HG02973 (cell line): ENCODE results near the gene ZNFX1.
A peak's percentile ranks its signal among the peaks of the same experiment; 100 is the strongest.
"Not testable (repeated sequence)": the region's sequence is repeated elsewhere in the genome, so short reads cannot be mapped to it uniquely, and the experiment has no call there.

Experiments used
- ATAC-seq: cut with Tn5 transposase; IDR thresholded peaks from one replicate; pipeline ENCODE4 v1.9.1; 2021; ENCODE audit warnings: moderate library complexity; ENCODE audit not compliant: unreplicated experiment

ZNFX1 gene

DNA sequence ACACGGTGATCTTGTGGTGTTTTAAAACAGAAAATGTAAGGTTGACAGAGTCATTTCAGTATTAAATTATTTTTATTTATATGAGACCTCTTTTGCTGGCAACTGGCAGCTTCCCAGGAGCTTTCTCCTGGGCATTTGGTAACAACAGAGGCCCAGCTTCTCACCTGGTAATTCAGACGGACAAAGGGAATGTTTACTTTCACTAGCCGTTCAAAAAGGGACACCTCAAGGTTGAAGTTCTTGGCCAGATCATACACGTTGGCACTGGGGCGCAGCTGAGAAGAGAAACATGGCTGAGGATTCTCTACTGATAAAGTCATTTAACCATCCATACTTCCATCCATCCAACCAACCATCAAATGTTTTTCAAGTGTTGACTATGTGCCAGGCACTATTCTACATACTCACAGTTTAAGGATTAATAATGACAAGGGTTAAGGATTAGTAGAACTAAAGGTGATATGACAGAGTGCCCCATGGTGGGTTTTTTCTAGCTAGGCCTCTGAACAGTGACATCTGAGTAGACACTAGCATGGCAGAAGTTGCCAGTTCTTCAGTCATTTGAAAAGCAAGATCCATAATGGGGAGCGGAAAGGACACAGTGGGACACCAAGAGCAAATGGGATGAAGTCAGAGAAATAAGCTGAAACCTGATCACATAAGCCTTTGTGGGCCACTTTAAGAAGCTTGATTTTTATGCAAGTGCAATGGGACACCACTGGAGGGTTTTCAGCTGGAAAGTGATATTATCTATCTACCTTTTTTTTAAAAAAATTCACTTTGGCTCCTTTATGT is 25.1 kb downstream of the ZNFX1 start:
- ATAC-seq: no peak

DNA sequence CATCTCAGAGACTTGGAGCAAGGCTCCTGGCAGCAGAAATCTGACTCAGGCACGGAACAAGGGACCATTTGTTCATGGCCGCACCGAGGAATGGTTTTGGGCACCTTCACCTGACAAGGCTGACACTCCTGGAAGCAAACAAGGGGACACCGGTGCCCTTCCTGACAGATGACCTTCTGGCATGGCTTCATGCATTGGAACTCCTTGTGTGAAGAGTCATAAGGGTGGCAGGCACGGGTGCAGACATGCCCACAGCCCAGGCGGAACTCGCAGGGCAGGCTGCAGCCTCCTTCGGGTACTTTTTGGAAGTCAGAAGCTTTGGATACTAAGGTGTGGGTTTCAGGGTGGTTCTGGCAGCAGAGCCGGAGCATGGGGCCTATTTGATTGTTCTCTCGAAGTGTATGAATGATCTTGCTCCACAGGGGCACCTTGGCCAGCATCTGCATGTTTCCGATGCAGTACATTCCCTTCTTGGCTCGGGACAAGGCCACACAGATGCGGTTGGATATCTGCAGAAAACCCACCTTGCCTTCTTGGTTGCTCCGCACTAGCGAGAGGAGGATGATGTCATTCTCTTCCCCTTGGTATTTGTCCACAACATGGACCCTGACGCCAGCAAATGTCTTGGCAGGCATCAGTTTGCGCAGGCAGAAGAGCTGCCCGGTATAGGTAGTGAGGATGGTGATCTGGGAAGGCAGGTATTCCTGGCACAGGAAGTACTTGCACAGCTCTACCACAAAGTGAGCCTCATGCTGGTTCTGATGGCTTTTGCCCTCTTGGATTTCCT is 28.8 kb downstream of the ZNFX1 start:
- no peak for ATAC-seq

DNA sequence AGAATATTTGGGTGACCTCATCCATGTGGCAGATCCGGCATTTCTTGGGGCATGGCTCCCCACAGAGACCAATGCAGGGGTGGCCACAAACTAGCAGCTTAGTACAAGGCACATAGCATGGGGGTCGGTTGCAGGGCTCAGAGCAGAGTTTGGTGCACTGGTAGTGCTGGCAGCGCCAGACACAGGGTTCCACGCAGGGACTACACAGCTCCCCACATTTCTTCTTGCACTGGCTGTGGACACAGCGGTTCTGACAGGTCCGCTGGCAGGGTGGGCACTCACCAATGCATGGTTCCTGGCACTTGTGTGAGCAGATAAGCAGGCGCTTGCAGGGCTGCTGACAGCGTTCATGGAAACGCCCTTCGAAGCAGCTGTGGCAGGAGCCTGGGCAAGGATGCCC is 29.6 kb downstream of the ZNFX1 start:
- no peak for ATAC-seq

DNA sequence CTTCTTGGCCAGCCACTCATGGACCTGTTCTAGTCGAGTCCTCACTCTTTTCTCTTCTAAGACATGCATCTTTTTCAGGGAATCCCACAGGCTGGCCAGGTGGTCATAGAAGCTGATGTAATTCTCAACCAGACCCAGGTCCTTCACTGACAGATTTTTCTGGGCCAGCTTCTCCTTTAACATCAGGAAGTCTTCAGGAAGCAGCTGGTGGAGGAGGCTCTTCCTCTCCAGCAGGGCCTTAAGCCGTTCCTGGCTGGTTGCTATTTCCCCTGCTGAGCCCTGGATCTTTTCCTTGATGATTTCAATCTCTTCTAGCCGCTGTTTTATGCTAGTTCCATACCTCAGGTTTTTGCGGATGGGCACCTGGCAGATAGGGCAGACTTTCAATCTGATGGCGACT is 30.1 kb downstream of the ZNFX1 start:
- no peak for ATAC-seq

DNA sequence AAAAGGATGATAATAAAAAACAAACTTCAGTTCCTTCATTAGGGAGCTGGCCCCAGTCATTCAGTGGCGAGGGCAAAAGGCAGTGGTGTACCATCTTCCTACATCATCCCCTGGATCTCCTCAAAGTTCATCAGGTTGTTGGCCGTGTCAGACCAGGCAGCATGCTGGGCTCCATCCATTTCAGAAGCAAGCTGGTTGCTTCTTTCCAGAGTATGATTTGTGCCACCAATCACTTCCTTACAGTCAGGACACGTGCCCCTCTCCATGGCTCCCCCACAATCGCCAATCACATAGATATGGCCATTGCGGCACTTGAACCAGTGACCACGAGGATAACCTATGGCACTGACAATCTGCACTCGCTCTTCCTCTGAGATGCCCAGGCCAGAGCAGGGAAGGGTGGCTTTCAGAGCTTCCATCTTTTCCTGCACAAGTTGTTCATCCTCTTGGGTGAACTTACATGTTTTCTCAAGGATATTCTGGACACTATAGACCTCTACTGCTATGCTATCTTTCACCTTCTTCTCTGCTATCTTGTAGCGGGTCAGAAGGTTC is 30.6 kb downstream of the ZNFX1 start:
- ATAC-seq: no peak

DNA sequence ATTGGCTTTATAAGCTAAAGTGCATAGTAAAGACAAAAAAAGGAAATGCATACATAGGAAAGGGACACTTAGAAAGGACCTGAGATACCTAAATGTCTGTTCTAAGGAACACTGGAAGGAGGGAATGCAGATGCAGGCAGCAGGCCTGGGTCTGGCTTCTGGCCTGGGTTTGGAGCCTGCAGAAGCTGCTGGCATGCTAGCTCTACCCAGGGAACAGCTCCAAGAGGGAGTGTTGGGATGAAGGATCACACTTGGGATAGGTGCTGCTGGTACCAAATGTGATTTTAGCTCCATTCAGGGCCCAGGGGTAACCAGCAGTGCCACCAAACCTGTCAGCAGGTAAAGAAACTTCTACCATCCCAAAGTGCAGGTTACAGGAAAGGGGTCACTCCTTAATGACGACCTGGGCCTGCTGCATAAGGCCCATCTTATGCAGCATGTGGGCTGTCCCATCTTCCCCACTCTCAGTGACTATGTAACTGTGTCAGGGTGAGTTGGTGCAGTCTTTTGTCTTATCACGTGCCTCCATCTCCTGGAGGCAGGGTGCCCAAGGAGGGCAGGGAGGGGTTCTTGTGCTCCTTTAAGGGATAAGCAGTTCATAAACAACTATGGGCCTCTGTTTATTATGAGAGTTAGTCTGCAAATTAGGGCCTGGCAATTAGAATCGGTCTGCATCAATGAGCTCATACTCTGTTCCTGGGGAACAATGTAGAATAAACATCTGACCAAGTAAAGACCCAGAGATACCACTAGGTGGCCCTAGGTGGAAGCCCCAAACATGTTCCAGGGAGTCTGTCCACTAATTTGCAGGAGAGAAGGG is 31.7 kb downstream of the ZNFX1 start:
- no peak for ATAC-seq

DNA sequence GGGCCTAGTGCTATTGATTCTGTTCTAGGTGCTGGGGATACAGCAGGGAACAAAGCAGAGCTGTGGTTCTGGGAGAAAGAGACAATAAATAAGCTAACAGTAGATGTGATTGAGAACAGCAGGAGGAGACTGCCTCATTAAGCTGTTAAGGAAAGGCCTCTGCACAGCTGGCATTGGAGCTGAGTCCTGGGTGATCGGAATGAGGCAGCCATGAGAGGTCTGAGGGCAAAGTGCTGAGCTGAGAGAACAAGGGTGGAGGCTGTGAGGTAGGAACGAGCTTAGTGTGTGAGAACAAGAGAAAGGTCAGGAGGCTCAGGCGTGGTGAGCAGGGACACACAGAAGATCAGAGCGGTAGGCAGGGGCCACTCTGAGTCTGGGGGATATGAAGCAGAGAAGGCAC is 40.3 kb downstream of the ZNFX1 start:
- ATAC-seq: no peak

DNA sequence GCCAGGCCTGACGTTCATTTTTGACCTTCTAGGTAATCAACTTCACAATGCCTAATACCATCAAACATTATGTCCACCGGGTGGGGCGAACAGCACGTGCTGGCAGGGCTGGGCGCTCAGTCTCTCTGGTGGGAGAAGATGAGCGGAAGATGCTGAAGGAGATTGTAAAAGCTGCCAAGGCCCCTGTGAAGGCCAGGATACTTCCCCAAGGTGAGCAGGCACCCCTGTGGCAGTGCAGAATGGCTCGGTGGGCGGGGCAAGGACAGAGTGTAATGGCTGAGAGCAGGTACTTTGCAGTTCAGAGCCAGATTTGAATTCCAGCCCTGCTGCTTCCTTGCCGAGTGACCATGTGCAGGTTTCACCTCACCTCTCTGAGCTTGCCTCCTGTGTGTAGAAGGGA is 41.6 kb downstream of the ZNFX1 start:
- ATAC-seq: no peak

DNA sequence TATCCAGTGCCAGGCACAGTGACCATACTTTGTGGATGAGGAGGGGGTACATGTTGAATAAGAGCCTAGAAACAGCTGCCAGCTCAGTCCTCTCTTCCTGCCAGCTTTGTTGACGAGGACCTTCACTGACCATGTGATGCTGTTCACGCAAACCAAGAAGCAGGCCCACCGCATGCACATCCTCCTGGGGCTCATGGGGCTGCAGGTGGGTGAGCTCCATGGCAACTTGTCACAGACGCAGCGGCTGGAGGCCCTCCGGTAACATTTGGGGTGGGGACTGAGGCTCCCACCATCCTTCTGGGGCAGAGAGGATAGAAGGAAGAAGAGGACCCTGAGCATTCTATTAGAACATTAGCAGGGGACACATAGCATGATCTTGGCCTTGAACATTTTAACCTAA is 43.0 kb downstream of the ZNFX1 start:
- no peak for ATAC-seq

DNA sequence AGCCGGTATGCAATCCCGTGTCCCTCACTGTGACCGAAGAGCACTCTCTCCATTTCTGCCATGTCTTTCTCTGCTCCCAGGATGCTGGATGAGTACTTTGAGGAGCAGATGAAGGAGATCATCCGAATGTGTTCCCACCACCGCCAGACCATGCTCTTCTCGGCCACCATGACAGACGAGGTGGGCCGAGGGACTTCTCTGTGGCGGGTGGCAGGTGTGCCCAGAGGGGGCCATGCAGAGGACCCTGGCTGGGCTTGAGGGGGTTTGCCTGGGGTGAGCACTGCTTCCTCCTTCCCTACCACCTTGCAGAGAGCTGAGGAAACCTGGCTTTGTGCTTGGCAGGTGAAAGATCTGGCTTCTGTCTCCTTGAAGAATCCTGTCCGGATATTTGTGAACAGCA is 44.6 kb downstream of the ZNFX1 start:
- no peak for ATAC-seq

DNA sequence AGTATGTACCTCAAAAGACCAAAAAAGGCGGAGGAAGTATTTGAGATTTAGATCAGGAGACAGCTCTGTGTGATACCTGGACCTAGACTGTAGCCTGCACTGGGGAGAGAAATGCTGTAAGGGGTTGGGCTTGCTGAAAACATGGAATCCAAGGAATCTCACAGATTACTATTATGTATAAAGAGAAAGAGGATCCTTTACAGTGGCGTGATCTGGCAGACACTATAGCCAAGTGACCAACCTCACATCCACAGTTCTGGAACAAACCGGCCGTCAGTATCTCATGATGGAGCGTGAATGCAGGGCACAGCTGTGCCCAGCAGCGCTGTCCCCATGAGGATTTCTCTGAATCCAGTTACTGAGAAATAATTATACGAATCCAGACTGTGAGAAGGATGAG is 46.4 kb downstream of the ZNFX1 start:
- ATAC-seq: no peak

DNA sequence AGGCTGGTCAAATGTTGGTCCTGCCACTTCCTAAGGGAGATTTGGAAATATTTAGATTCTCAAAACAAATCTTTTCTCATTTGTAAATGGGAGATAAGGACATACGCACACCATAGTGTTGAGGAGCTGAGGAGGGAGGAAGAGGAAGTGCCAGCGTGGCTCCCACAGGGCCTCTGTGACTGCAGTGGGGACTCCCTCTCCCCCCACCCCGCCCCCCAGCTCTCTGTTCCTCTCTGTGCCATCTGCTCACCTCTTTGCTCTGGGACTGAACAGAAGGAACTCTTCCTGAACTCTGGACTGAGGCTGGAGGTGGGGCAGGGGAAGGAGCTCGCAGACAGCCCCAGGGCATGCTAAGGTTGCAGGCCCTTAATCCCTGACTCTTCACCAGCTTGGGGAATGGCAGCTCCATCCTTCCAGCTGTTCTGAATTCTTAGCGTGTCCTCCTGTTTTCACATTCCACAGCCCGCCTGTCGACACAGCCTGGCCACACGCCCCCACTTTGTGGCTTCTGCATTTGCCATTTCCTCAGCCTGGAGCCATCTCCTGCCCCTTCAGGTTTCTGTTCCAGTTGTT is 47.2 kb downstream of the ZNFX1 start:
- no peak for ATAC-seq

DNA sequence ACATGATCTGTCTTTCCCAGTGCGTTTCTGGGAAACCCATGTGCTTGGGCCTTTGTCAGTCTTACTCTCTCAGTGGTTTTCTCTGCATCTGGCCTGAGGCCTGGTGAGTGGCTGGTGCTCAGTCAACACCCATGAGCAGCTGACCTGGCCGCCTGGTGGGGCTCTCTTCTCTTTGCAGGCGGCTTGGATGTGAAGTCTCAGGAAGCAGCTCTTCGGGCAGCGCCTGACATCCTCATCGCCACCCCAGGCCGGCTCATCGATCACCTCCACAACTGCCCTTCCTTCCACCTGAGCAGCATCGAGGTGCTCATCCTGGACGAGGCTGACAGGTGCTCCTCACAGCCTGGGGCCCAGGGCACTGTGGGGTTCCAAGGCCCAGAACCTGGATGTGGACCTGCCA is 47.8 kb downstream of the ZNFX1 start:
- ATAC-seq: no peak

DNA sequence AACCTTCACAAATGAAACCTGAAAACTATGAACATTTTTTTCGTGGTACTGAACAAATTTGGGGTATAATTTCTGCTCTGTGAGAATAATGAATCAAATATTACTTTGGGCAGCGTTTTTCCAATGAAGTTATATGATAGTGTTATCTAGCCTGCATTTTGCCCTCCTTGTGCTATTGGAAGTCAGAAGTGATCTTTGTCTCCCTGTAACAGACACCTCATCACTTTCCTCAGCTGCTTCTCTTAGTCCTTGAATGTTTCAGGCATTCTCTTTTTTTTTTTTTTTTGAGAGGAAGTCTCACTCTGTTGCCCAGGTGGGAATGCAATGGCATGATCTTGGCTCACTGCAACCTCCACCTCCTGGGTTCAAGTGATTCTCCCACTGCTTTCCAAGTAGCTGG is 48.5 kb downstream of the ZNFX1 start:
- no peak for ATAC-seq

DNA sequence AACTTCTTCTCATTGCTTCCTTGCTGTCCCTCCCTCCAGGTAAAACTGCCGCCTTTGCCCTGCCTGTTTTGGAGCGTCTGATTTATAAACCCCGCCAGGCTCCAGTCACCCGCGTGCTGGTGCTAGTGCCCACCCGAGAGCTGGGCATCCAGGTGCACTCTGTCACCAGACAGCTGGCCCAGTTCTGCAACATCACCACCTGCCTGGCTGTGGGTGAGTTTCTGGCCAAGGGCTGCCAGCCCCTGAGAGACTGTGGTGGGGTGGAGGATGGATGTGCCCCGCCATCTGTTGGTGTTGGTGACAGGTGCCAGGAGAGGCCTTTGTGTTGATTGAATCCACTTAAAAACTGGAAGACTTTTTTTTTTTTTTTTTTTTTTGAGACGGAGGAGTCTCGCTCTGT is 49.2 kb downstream of the ZNFX1 start:
- ATAC-seq: no peak

DNA sequence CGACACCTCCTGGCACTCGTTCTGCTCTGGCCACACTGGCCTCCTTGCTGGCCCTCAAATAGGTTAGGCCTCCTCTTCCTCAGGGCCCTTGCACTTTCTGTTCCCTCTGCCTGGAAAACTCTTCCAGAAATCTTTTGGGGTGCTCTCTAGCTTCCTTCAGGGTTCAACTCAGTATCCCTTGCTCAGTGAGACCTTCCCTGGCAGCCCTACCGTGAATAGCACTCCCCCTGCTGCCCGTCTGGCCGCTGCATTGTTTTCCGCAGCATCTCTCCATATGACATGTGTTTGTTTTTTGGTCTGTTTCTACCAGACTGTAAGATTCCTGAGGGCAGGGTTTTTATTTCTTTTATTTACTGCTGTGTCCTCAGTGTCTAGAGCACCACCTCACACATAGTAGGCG is 52.0 kb downstream of the ZNFX1 start:
- no peak for ATAC-seq

DNA sequence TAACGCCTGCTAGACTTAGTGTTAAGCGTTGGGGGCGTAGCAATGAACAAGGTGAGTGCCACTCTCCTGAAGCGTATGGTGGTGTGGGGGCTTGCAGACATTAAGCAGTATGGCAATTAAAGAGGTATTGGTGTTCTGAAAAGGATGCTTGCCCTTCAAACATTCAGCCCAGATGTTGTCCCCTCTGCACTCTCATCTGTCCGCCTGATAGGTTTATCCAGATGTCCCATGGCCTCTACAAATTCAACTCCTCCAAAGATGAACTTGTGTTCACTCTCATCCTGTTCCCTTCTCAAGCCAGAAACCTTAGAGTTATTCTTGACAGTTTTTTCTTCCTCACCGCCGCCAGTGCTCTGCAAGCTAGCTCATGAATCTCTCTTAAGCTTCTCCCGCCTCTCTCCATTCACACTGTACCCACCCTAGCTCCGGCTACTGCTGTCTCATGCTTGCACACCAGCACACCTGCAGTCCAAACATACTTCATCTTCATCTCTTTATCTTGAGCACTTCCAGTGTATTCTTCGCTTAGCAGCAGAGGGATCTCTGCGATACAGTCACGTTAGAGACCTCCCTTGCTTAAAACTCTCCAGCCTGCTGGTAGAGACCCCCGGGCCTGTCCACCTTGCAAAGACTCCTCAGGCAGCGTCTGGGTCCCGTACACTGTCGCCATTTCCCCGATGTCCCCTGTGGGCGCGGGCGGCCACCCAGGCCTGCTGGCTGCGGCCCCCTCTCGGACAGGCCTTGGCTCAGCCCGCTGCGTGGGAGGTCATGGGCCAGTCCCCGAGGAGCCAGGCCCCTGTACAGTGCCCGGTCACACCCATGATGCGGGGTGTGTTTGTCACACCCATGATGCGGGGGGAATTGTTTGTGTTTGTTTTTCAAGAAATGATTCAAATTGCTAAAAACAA is 57.7 kb downstream of the ZNFX1 start:
- ATAC-seq: no peak

DNA sequence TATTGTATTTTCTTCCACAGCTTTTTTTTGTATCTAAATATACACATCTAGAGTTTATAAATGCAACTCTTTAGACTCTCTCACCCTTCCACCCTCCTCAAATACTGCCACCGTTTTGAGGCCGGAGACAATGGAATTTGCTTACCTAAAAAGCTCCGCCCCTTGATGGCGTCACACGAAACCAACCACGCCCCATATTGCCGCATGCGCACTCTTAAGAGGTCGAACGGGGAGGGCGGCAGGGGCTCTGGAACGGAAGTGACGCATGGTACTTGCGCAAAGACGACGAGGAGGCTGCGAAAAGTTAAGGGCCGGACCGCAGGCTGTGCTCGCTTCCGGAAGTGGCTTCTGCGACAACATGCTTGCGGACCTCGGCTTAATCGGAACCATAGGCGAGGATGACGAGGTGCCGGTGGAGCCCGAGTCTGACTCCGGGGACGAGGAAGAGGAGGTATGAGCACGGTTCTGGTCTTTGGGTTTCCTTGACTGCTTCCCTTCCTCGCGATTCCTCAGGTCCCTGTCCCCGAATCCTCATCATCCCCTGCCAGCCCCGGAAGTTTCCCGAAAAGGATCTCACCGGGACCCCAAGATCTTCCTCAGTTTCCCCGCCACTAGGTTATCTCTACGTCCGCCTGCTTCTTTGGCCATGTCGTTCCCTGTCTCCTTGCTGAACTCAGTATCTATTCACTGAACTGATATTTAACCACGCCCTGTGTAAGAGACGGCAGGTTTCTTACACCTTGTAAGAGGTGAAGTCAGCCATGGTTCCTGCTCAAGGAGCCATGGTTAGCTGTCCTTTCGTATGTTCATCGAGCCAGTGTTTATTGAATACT is 58.5 kb downstream of the ZNFX1 start, which contains the start of gene DDX27:
DDX27 (plus strand) TSS at position 326 of the 833 bp plus-strand sequence; CDS start at position 359, 33 bp downstream.
- peak; percentile 79 for ATAC-seq

DNA sequence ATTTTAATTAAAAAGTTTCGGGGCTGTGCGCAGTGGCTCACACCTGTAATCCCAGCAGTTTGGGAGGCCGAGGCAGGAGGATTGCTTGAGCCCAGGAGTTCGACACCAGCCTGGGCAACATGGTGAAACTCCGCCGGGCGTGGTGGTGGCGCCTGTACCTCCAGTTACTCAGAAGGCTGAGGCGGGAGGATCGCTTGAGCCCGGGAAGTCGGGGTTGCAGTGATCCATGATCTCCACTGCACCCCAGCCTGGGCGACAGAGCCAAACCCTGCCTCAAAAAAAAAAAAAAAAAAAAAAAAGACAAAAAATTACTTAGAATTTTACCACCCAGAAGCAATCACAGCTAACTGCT is 59.1 kb downstream of the ZNFX1 start:
- not testable (repeated sequence) for ATAC-seq
